HG02610 (cell line): ENCODE data around the gene NDUFV2.
A peak's percentile ranks its signal among the peaks of the same experiment; 100 is the strongest.

ENCODE experiments used
- ATAC-seq: cut with Tn5 transposase; IDR thresholded peaks from one replicate; pipeline ENCODE4 v1.9.1; 2021; ENCODE audit warnings: mild to moderate bottlenecking, moderate library complexity; ENCODE audit not compliant: unreplicated experiment

Gene NDUFV2

GRCh38 chr18:9102508-9103375 lies at the start of gene NDUFV2:
NDUFV2 (plus strand) TSS chr18:9102699; CDS start chr18:9102744, 45 bp downstream.
- ATAC-seq = peak; percentile 92

DNA sequence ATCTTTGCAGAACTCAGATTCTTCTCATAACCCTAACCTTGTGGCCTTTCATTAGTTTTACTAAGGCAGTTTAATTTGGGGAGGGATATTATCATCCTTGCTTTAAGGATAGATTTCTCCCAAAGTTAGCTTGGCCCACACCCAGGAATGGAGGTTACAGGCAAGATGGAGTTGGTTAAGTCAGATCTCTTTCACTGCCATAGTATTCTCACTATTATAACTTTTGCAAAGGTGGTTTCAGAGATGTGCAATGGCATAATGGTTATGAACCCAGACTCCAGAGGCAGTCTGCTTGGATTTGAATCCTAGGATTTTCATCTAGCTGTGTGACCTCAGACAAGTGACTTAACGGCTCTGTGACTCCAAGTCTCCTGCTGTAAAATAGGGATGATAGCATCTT lies 48.7 kb upstream of the NDUFV2 start:
- ATAC-seq = no peak

- ATAC-seq = no peak
These were observed 47.3 kb upstream of the NDUFV2 start for GRCh38 chr18:9055185-9055584.

- ATAC-seq = no peak
These were observed 46.9 kb upstream of the NDUFV2 start for GRCh38 chr18:9055626-9056025.

DNA sequence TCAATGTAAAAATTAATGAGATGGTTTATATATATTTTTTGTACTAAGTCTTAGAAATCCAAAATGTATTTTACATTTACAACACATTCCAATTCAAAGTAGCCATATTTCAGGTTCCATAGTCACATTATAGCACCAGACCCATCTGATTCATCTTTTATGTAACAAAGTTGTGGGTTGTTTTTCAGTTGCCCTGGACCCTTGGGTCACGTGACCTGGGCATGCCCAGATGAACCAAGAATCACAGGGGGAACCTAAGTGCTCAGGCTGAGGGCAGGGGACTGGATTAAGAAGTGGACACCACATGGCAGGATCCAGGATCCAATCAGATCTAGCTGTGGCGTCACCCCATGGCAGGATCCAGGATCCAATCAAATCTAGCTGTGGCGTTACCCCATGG lies 44.9 kb upstream of the NDUFV2 start:
- no peak for ATAC-seq

- no peak for ATAC-seq
These were observed 44.1 kb upstream of the NDUFV2 start for GRCh38 chr18:9058406-9058805.

- ATAC-seq = no peak
These were observed 40.1 kb upstream of the NDUFV2 start for GRCh38 chr18:9062418-9062751.

DNA sequence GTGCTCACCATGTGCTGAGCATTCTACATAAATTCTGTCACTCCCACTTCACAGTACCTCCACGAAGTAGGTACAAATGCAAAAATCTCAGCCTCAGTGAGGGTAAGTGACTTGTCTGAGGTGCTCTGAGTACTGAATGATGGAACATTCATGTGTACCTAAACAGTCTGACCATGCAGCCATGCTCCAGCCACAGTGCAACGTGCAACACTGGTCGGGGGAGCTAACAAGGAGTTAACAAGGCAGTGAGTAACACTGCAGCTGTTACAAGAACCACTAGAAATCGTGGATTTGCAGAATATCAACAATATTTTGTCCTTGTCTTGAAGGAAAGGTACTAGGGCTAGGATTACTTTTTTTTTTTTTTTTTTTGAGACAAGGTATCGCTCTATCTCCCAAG lies 36.6 kb upstream of the NDUFV2 start:
- ATAC-seq = no peak

GRCh38 chr18:9066358-9066757 lies 36.1 kb upstream of the NDUFV2 start:
- ATAC-seq = peak; percentile 29

- ATAC-seq = peak; percentile 60
These were observed 35.6 kb upstream of the NDUFV2 start for GRCh38 chr18:9066817-9067306.

DNA sequence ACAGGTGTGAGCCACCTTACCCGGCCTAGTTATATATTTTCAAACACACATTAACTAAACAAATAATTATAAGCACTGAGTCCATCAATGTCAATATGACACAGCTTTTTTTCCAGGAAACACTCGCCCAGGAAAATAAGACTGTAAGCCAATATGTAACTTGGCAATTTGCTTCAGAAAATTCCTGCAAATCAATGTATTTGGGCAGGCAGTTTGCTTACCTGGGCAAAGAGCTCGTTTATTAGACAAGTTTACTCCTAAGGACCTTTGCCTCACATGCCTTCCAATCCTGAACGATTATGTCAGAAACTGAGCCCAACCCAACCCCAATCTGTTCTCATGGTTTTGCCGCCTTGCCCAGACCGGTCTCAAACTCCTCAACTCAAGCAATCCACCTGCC lies 34.7 kb upstream of the NDUFV2 start:
- no peak for ATAC-seq

DNA sequence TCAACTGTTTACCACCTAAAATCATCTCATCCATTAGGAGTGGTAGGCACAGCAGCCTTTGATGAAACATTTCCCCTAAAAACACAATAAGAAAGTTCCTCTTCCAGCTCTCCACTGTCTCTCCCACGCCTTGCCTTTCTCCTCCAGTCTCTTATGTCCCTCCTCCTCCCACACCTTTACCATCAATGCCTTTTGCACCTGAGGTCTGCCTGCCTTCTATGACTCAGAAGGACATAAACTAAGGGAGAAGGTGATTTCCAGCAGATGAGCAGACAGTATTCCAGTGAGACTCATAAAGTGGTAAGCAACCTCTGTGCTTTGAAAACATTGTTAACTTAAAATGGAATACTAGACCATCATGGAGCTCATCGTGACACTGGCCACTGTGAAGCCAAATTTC lies 34.2 kb upstream of the NDUFV2 start:
- no peak for ATAC-seq

DNA sequence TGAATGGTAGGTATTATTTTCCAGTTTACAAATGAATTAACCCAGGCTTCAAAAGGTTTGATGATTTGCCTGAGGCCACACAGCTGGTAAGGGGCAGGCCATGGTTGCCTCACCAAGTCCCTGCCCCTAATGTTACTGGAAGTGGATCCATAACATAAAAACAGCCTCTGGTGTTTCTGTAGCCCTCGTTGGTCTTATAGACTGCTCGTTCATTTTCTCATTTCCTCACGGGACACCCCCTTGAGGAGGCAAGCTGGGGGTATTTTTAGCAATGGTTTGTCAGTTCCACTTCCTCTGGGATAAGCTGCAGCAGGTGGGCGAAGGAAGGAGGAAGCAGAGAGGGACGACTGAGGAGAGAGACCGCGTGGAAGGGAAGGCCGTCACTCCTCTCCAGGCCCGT lies 32.9 kb upstream of the NDUFV2 start:
- no peak for ATAC-seq

- ATAC-seq = no peak
These were observed 32.3 kb upstream of the NDUFV2 start for GRCh38 chr18:9070212-9070611.

DNA sequence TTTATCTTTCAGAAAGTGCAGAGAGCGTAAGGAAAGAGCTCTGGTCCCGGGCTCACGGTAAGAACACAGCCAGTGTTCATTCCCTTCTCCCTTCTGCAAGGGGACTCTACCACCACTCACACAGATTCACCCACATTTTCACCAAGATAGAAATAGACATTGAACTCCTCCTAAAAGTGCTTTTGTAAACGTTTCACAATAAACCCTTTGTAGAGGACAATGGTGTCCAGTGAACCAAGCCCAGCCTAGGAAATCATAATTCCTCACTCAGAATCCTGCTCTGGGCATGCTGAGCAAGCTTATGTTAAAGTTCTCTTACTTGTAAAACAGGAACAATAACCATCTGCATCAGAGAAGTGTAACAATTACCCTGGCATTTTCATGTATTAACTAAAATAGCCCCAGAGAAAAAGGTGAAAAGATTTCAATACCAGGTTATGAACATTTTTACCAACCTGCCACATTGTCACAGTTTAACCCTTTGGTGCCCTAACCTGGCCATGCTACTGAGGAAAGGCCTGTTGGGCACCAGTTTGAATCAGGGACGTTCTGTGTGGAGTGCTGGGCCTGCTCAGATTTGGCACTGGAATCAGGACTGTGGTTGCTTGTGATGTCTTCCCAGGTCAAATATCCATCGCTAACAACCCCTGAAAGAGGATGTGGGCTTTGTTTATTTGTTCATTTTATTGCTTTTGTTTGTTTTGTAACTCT lies 22.5 kb upstream of the NDUFV2 start:
- no peak for ATAC-seq

DNA sequence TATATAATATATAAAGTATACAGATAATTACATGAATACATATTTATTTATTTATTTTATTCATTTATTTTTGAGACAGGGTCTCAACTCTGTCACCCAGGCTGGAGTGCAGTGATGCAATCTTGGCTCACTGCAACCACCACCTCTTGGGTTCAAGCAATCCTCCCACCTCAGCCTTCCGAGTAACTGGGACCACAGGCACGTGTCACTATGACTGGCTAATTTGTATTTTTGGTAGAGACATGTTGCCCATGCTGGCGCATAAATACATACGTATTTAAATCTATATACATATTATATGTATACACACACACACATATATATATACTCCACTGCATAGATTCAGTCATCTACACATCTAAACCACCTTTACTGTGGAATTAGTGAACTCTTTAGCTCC lies 20.6 kb upstream of the NDUFV2 start:
- no peak for ATAC-seq

DNA sequence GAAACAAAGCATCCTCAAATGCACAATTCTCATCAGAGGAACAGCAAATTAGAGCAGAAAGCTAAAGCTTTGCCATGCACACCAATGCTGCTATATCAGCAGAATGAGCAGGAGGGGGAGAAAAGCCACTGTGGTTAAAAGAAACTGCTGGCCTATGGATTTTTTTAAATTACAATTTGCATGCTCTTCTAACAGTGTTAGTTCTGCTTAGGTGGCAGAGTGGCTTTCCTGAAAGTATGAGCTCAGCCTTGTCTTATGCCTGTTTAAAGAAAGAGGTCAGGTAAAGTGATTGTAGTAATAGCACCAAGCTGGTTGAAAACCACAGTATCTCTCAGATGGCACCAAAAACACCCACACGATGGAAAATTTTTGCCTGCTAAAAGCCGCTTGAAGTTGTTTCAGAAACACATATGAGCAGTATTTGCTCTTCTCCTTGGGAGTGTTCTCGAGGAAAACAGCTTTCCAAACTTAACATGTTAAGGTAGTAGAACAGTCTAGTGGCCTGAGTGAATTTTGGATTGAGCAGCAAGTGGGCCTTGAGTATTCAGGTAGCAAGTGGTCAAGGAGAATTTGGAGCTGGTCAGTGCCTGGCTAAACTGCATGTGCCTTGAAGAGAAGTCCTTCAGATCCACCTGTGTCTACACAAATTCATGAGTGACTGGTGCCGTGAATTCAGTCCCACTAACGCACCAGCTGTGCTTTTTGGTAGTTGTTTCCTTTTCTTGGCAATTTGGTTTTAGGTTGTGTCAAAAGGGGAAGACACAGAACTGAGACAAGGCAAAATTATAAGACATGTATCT lies 19.6 kb upstream of the NDUFV2 start:
- peak; percentile 83 for ATAC-seq

GRCh38 chr18:9086015-9086414 lies 16.5 kb upstream of the NDUFV2 start:
- ATAC-seq = no peak

DNA sequence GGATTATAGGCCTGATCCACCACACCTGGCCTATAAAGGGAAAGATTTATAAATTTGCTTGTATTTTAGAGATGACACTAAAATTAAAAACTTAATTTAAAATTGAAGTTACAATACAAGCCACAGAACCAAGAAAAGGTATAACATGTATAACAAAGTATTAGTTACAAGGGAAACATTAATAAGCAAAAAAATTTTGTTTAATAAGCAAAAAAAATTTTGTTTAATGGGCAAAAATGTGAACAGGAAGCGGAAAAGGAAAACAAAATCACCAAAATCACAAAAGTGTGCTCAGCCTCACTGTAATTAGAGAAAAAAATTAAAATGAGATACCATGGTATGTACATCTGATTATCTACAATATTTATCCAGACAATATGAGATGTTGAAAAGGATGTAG lies 15.9 kb upstream of the NDUFV2 start:
- ATAC-seq = no peak

DNA sequence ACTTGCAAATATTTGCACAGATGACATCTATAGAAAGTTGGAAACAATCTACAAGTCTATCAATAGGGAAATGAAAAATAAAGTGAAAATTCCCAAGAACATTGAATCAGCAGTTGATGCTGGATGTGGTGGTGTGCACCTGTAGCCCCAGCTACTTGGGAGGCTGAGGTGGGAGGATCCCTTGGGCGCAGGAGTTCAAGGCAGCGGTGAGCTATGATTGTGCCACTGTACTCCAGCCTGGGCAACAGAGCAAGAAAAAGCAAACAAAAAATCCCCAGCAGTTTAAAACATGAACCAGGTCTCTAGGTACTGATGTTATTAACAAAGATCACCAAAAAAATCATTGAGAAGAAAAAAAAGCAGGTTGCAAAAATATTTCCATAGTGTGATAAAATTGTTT lies 15.4 kb upstream of the NDUFV2 start:
- ATAC-seq = no peak

DNA sequence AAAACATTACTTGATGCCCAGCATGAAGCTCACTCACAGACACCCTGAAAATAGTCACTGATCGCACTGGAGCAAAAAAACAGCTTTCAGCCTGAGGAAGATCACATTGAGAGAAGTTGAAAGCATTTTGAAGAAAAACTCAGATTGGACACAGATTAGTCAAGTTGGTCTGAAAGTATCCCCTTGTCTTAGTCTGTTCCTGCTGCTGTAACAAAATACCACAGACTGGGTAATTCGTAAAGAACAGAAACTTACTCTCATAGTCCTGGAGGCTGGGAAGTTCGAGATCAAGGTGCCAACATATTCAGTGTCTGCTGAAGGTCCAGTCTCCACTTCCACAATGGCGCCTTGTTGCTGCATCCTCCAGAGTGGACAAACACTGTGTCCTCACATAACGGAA lies 14.2 kb upstream of the NDUFV2 start:
- no peak for ATAC-seq
